ENCODE results near the gene CD93.

- TF ChIP-seq ZBTB7A (IDR thresholded peaks at IDR 0.05; ENCODE audit: low read depth) (no peak), REST (IDR thresholded peaks at IDR 0.05; ENCODE audit: low read depth) (no peak), TAF1 (IDR thresholded peaks at IDR 0.05; ENCODE audit: low read depth) (no peak), EP300 (IDR thresholded peaks at IDR 0.05; ENCODE audit: borderline replicate concordance) (no peak), CEBPB (IDR thresholded peaks at IDR 0.05) (no peak), MAX (IDR thresholded peaks at IDR 0.05) (no peak)
Measured at GRCh38 chr20:23043376-23043775, 42.7 kb downstream of the CD93 start.
